Mononuclear cell (primary cell): Measurements from ENCODE around the gene POLD1. TPM values are rescaled to one million over a fixed set of nuclear protein-coding genes. Genes with fewer than 3 reads are reported as not detected.
"Not testable (repeated sequence)": the region's sequence is repeated elsewhere in the genome, so short reads cannot be mapped to it uniquely, and the experiment has no call there.

Experiments
- H3K27me3 ChIP-seq: 2 replicates; pipeline ENCODE4 v1.6.0; 2011; ENCODE audit warnings: low read length, control low read depth; ENCODE audit not compliant: insufficient read depth
- H3K4me1 ChIP-seq: 2 replicates; pipeline ENCODE4 v1.5.1; 2011; ENCODE audit warnings: mild to moderate bottlenecking, low read length, control low read depth; ENCODE audit not compliant: insufficient read depth
- H3K4me3 ChIP-seq: 2 replicates; pipeline ENCODE4 v1.5.1; 2011; ENCODE audit warnings: mild to moderate bottlenecking, low read length, moderate library complexity
- H3K9me3 ChIP-seq: 2 replicates; pipeline ENCODE4 v1.5.1; 2011; ENCODE audit warnings: low read depth, mild to moderate bottlenecking, control low read depth, low read length
- total RNA-seq: library from RNA; depleted of rRNA; stranded (reverse); fragments of >200 nt; gene quantifications from one replicate; pipeline ENCODE4 v1.2.3, GENCODE V29; 2012

The POLD1 gene
- total RNA-seq, 1 donor = 7.7 TPM

DNA sequence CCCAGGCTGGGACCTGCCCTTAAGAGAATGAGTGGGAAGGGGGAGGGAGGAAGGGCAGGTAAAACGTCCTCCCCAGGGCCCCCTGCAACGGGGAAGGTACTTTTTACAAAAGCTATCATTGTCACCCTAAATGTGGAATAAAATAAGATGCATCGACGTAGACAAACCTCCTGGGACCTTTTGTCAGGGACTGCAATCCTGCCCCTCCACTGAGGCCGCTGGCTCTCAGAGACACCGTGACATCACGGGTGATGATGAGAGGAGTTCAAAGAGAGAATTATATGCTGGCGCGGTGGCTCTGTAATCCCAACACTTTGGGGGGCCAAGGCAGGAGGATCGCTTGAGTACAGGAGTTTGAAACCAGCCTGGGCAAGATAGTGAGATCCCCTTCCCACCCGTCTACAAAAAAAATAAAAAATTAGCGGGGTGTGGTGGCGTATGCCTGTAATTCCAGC is 46.8 kb downstream of the POLD1 start:
- H3K4me1 ChIP-seq = peaks cover 31% of the 10 kb centered on the region
- peak overlapping the region; percentile 49 for H3K4me3 ChIP-seq
- peaks cover 2% of the 10 kb centered on the region for H3K27me3 ChIP-seq
- H3K9me3 ChIP-seq = no peaks in the 10 kb centered on the region

DNA sequence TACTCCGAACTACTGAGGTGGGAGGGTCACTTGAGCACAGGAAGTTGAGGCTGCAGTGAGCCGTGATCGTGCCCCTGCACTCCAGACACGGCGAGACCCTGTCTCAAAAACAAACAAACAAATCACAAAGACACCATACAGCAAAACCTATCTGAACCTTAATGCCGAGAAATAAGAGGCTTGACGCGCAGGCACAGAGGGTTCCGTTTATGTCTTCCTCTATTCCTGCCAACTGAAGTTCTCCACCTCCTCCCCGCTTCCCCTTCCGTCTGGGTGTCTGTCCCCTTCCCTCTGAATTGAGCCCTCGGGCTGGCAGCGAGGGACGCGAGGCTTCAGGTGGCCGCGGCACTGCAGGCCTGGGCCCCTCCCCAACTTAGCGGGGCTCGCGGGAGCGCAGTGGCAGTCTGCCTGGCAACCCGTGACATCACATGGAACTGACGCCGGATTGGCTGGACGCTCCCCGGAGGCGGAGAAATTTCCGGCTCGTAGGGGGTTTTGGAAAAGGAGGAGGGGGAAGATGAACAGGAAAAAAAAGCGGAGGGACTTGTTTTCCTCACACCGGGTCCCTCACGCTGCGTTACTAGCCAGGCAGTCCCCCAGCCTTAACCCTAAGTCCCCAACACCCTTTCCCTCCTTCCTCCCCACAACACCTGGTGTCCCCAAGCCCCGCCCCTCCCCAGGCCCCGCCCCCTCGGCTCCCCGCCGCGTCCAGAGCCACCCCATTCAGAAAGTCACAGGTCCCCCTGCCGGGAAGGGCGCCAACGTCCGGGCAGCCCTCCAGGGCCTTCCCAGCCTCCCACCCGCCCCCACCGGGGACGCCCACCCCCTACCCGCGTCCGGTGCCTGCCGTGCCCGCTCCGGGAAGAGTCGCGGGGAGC is 47.4 kb downstream of the POLD1 start:
- Histone ChIP-seq H3K9me3 (no peaks in the 10 kb centered on the region), H3K4me1 (peaks cover 31% of the 10 kb centered on the region), H3K4me3 (peak overlapping the region; percentile 49), H3K27me3 (peaks cover 2% of the 10 kb centered on the region)

DNA sequence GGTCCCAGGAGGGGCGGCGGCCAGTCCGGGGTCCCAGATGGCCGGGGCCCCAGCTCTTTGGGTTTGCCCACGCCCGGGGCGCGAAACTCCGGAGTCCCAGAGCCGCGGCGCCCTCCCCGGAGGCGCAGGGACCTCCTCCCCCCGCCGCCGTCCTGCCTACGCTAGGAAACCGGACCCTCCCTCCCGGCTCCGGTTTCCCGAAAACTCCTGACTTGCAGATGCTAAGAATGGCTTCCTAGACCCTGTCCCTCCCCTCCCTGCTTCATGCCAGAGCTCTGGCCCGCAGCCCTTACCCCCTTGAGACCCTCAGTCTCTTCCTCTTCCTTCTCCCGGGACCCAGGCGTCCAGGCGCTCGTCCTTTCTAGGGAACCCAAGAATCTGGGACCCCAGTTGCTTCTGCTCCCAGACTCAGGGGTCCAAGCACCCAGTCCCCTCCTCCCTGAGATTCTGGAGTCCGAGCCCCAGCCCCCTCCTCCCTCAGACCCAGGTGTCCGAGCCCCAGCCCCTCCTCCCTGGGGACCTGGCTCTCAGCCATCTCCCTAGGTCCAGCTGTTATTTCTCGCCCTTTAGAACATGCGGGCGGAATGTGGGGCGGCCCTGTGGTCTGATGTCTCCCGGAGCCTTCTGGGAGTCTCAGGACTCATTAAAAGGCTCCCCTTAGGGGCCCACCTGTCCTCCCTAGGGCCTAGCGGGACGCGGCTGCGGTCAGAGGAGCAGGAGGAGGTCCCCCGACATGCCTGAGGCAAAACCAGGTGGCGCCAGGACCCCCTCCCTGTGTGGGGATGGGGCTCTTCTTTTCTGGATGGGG is 48.3 kb downstream of the POLD1 start, which contains the start of gene MYBPC2:
Gene MYBPC2 (plus strand): TSS at position 672 of the 808 bp plus-strand sequence. CDS start 62 bp downstream, at position 734.
- Histone ChIP-seq H3K27me3 (peaks cover 2% of the 10 kb centered on the region), H3K4me3 (peak within 1 kb of the TSS; percentile 49), H3K4me1 (peaks cover 30% of the 10 kb centered on the region), H3K9me3 (no peaks in the 10 kb centered on the region)

DNA sequence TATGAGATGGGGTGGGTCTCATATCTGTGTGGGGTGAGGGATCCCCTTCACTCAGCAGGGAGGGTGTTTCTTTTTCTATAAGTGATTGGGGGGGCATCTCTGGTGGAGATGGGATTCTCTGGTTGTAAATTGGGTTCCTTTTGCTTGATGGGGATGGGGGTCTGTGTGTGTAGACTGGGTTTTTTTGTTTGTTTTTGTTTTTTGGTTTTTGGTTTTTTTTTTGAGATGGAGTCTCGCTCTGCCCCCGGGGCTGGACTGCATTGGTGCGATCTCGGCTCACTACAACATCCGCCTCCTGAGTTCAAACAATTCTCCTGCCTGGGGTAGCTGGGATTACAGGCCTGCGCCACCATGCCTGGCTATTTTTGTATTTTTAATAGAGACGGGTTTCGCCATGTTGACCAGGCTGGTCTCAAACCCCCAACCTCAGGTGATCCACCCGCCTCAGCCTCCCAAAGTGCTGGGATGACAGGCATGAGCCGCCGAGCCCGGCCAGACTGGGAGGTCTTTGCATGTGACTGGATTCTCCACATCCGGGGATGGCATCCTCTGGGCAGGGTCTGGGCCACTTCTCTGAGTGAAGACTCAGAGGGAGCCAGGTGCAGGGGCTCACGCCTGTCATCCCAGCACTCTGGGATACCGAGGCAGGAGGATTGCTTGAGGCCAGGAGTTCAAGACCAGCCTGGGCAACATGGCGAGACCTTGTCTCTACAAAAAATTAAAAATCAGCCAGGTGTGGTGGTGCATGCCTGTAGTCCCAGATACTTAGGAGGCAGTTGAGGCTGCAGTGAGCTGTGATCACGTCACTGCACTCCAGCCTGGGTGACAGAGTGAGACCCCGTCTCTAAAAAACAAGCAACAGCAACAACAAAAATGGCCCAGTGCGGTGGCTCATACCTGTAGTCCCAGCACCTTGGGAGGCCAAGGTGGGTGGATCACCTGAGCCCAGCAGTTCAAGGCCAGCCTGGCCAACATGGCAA is 49.3 kb downstream of the POLD1 start:
- Histone ChIP-seq H3K9me3 (no peaks in the 10 kb centered on the region), H3K4me3 (no peak overlapping the region), H3K4me1 (peaks cover 22% of the 10 kb centered on the region), H3K27me3 (peaks cover 2% of the 10 kb centered on the region)

DNA sequence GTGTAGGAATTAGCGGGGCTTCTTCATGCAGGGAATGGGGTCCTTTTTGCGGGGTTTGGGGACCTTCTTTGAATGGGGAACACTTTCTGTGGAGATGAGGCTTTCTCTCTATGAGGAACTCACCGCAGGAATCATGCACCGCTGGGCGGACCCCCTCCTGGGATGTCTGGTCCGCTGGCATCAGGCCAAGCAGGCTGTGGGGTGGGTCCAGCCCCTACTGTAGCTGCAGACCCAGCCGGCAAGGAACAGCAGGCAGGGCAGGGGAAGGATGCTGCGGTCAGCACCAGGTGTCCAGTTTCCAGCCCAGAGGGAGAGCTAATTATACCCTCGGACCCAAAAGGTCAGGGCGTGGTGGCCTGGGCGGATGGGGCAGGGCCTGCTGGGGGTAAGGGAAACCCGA is 50.4 kb downstream of the POLD1 start:
- H3K4me3 ChIP-seq = no peak overlapping the region
- no peaks in the 10 kb centered on the region for H3K9me3 ChIP-seq
- H3K27me3 ChIP-seq = peaks cover 2% of the 10 kb centered on the region
- H3K4me1 ChIP-seq = peaks cover 20% of the 10 kb centered on the region

DNA sequence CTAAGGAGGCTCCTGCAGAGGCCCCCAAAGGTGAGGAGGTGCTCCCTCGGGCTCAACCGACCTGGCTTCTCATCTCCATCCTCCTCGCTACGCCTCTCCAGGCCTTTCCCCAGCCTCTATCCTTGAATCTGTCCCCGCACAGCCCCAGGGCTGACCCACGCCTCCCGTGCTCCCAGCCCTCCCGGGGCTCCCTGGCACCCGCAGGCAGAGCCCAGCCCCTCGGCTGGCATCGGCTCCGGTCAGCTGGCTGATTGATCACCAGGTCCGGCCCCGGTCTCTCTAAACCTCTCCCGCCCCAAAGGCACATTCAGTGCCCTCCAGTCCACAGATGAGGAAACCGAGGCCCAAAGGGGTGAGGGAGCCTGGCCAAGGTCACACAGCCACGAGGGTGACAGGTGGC is 51.1 kb downstream of the POLD1 start:
- Histone ChIP-seq H3K27me3 (peaks cover 2% of the 10 kb centered on the region), H3K9me3 (no peaks in the 10 kb centered on the region), H3K4me1 (peaks cover 20% of the 10 kb centered on the region), H3K4me3 (no peak overlapping the region)

DNA sequence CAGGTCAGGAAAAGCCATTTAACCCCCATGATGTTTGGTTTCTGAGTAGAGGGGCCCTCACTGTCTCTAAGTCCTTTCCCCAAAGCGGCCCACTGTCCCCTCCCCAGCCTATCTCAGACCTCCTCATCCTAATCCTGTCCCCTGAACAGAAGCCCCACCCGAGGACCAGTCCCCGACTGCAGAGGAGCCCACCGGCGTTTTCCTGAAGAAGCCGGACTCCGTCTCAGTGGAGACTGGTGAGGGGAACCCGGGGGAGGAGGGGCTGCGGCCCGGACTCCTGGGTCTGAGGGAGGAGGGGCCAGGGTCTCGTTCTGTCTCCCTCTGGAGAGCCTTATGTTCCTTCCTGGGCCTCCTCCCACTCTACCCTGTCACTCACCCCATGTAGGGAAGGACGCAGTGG is 51.5 kb downstream of the POLD1 start:
- peaks cover 18% of the 10 kb centered on the region for H3K4me1 ChIP-seq
- H3K4me3 ChIP-seq = no peak overlapping the region
- peaks cover 2% of the 10 kb centered on the region for H3K27me3 ChIP-seq
- H3K9me3 ChIP-seq = no peaks in the 10 kb centered on the region

DNA sequence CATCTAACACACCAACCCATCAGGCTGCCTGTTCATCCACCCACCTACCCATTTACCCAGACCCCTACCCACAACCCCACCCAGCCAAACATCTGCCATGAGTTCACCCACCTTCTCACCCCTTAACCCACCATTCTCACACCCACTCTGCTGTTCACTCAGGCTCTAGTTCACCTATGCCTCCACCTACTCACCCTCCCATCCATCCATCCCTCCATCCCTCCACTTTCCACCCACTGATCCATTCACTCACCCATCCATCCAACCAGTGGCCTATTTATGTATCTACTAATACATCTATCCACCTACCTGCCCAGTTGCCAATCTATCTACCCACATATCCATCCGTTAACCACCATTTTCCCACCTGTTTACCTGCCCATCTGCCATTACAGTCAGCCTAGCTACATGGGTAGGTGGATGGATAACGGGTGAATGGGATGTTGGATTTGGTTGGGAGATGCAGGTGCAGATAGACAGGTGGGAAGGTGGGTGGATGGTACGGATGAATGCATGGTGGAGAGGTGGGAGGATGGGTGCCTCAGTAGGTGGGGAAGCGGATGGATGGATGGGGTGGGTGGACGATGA is 53.8 kb downstream of the POLD1 start:
- Histone ChIP-seq H3K4me3 (no peak overlapping the region), H3K27me3 (no peaks in the 10 kb centered on the region), H3K4me1 (peaks cover under 1% of the 10 kb centered on the region), H3K9me3 (no peaks in the 10 kb centered on the region)

DNA sequence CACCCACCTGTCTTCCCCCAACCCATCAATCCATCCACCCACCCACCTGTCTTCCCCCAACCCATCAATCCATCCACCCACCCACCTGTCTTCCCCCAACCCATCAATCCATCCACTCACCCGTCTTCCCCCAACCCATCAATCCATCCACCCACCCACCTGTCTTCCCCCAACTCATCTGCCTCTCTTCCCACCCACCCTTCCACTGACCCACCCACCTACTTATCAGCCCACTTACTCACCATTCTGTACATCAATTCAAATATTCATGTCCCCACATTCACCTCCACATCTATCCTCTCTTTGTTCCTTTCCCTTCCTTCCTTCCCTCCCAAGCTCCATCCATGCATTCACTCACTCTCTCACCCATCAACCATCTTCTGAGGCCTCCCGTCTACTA is 55.0 kb downstream of the POLD1 start:
- H3K27me3 ChIP-seq, H3K9me3 ChIP-seq: not testable (repeated sequence)

DNA sequence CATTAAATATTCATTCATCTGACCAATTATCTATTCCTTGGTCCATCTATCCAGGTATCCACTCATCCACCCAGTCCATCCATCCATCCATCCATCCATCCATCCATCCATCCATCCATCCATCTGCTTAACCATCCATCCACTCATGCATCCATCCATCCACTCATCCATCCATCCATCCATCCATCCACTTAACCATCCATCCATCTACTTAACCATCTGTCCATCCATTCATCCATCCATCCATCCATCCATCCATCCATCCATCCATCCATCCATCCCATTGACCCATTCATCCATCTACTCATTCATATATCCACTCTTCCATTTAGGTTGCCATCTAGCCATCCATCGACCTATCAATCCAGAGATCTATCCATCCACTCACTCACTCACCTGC is 59.9 kb downstream of the POLD1 start:
- Histone ChIP-seq H3K4me3 (no peak overlapping the region), H3K9me3 (no peaks in the 10 kb centered on the region), H3K4me1 (no peaks in the 10 kb centered on the region), H3K27me3 (no peaks in the 10 kb centered on the region)

More for the DNA sequence above, 55.0 kb downstream of the POLD1 start:
- H3K4me3 ChIP-seq, H3K4me1 ChIP-seq: not testable (repeated sequence)

DNA sequence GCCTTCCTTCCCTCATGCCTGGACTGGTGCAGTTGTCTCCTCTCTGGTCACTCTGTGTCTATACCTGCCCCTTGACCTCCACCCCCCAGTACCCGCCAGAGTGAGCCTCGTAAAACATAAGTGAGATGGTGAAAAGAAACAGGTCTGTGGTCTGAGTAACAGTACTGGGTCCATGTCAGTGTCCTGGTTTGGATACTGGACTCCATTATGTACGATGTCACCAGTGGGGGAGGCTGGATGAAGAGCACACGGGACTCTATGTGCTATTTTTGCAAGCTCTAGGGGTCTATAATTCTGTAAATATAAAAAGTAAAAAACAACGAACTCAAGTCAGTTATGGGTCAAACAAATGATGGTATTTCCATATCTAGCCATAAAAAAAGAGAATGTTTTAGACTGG is 62.9 kb downstream of the POLD1 start:
- no peak overlapping the region for H3K4me3 ChIP-seq
- H3K9me3 ChIP-seq = no peaks in the 10 kb centered on the region
- no peaks in the 10 kb centered on the region for H3K4me1 ChIP-seq
- H3K27me3 ChIP-seq = no peaks in the 10 kb centered on the region

DNA sequence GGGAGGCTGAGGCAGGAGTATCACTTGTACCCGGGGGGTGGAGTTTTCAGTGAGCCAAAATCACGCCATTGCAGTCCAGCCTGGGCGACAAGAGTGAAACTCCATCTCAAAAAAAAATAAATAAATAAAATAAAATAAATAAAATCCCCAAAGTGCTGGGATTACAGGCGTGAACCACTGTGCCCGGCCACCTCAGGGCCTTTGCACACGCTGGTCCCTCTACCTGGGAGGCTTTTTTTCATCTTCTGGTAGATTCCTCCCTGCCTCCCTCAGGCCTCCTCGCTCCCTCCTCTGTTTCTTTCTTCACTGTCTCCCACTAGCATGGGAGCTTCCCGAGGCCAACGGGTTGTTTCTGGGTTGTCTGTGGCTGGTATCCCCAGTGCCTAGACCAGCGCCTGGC is 63.6 kb downstream of the POLD1 start:
- H3K4me1 ChIP-seq = no peaks in the 10 kb centered on the region
- H3K9me3 ChIP-seq = no peaks in the 10 kb centered on the region
- no peaks in the 10 kb centered on the region for H3K27me3 ChIP-seq
- no peak overlapping the region for H3K4me3 ChIP-seq

DNA sequence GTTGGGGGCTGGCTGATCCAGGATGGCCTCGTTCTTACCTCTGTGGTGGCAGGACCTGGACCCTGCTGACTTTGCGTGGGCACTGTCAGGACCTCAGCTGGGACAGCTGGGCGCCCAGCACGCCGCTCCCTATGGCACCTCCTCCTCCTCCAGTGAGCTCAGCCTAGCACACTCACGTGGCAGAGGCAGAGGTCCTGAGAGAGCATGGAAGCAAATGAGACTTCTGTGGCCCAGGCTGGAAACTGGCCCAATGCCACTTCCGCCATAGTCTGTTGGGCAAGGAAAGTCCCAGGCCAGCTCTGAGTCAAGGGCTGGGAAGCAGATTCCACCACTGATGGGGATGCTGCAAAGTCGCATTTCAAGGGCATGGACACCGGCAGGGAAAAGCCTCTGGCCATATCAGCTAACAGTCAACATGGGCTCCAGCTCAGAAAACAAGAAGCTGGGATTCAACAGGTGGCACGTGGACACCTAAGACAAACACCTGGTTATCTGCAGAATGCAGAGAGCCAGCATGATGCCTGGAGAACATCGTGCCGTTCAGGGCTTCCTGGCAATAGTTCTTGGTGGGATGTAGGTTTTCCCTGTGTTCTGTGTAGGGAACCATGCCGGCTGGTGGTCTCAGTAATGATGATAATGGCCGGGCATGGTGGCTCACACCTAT is 65.2 kb downstream of the POLD1 start:
- H3K27me3 ChIP-seq = no peaks in the 10 kb centered on the region
- no peaks in the 10 kb centered on the region for H3K4me1 ChIP-seq
- H3K4me3 ChIP-seq = no peak overlapping the region
- no peaks in the 10 kb centered on the region for H3K9me3 ChIP-seq
